ENCODE measurements around the gene AGPAT4.

The AGPAT4 gene

DNA sequence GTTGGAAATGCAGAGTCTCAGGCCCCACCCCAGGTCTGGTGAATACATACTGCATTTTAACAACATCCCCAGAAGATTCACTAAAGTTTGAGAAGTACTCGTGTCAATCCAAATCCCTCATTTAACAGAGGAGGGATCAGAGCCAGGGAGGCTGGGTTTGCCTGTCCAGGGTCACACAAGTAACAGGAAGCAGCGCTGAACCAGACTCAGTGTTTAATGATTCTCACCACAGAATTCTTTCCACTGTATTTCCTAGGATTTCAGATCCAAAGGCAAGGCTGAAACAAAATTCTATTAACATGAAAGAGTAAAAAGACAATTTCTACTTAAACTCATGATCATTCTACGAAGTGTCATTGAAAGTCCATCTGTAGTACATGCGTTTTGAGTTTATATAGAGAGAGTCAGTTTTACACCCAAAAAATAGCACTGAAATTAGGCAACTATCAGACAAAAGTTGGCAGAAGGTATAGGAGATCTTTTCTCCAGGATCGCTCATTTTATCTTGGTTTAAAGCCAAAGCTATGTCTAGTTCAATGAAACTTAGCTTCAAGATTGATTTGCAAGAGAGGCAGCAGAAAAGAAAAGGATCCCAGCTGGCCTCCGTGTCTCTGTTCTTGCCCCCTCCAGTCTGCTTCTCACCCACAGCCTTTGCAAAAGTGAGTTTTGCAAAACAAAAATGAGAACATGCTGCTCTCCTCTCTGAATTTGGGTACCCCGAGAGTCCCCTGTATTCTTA lies 6.0 kb upstream of the AGPAT4 start:
- no peak for DNase-seq

DNA sequence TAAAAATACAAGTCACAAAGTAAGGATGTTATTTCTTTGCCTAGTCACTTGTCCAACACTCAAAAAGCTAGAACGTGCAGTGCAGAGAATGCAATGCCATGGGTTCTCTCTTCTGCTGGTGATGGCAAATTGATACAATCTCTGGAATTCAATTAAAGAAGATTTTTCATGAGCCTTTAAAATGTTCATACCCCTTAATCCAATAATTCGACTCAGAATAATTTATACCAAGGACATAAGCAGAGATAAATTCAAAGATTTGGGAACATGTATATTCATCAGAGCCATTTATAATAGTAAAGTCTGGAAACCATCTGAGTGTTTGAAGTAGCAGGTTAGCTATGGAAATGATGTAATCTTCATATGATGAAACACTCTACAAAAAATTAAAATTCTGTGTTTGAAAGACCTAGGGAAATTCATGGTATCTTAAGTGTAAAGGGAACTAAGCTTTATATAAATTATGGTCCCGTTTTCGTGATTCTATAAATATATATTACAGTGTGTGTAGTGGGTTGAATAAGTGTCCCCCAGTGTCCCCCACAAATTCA lies 2.8 kb upstream of the AGPAT4 start:
- no peak for DNase-seq

DNA sequence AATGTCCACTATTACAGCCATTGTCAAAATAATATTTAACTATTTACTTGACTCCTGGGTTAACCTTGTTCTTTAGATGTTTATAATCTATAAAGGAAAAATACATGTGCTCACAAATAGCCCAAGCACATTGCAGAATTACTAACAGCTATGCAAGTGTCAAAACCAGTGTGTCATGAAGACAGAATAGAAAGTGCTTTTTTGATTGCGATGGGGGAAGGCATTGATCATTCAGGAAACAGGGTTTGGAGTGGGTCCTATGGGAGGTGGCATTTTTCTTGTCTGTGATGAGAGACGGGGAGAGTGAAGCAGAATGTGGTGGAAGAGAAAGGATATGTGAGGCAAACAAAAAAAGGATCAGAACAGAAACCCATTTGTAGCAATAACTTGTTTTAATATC lies 1.0 kb upstream of the AGPAT4 start:
- DNase-seq: no peak

DNA sequence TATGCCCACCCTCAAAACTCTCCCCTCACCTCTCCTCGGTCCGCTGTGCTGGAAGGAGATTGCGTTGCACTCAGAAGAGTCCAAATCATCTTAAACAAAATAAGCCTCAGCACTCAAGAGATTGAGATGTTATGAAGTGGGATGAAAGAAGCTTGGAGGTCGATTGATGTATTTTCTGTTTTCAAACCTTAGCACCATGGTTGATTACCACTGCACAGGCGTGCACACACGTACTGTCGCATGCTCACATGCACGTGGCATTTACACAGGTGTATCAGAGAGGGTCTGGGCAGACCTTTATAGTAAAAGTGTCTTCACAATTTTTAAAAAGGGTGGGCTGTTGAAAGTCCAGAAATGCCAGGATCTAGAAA lies 612 bp upstream of the AGPAT4 start:
- DNase-seq: no peak

DNA sequence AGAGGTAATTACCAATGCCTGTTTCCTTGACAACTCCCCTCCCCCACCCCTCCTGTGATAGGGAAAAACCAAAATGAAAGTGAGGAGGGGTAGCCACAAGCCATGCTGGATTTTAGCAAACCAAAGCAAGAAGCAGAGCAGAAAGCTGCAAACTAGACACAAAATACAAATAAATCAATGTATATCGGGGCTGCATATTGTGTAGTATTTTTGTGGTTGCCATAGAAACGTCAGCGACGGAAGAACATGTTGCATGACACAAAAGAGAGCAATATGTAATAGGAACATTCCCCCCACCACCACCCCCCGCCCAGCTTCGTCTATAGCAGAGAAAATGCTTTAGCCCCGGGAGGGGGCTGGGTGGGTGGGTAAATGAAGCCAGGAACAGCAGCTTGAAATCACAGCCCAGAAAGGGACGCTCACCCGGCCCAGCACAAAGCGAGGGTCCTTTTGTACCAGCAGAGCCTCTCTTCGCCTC lies 548 bp downstream of the AGPAT4 start:
- peak; percentile 76 for DNase-seq

DNA sequence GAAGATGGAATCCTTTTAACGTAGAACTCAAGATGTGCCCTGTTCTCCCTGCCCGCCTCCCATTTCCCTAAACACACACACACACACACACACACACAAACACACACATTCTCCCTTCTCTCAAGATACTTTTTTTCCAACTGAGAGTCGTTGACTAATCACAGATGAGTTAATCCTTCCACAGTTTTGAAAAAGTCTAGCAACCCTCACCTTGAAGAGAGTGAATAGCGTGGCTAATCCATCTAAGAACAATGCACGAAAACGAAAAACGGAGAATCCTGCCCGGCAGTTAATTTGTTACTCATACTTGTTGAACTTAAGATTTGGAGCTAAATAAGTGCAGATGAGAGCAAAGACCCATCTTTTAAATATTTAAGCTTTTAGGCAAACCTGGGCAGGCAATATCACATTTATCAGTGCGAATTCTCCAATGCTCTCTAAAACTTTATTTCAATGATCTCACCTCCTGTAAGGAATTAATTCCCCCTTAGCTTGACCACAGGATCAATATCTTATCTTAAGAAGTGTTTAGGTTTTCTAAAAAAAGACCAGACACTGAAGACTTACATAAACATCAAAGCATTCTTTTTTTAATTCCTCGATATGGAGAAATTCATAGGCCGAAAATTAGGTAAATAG lies 1.1 kb downstream of the AGPAT4 start:
- no peak for DNase-seq

DNA sequence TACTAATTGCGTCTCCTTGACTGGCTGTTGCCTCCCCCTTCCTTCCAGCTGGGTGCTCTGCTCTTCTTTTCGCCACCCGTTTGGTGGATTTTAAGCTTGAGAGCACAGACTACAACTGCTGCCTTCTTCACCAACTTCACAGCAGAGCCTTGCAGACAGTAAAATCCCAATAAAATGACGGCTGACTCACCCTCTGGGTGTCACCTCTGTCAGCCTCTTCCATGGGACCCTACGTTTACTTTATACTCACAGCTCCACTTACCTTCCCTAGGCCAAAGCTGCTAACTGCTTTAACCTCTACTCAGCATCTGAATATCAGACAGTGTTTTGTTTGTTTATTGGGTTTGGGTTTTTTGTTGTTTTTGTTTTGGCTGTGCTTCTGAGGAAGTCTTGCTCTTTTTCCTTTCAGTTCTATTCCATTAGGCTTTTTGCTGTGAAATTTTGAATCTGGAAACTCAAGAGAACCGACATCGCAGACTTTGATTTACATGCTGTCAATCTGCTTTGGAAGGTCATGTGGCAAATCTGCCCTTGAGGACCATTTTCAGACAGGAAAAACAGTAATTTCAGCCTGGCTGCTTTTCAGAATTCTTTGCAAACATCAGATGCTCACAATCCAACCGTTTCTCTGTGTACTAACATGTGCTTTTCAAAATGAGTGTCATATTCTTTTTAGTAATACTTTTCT lies 2.4 kb downstream of the AGPAT4 start:
- DNase-seq: no peak

DNA sequence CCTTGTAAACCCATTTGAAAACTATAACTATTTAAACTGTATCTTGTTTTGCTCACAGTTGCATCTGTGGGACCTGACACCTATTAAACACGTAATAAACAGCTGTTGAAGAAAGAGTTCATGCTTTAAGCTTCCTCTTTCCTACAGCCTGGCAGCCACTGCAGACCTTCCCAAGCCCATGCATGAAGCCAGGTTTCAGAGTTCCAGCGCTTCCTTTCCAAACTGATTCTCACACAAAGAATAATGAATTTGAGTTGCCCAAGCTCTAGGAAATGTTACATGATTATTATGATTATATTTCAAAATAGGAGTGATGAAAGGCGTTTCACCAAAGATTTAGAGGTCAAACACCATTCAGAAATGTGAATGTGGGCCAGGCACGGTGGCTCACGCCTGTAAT lies 3.7 kb downstream of the AGPAT4 start:
- DNase-seq: no peak

DNA sequence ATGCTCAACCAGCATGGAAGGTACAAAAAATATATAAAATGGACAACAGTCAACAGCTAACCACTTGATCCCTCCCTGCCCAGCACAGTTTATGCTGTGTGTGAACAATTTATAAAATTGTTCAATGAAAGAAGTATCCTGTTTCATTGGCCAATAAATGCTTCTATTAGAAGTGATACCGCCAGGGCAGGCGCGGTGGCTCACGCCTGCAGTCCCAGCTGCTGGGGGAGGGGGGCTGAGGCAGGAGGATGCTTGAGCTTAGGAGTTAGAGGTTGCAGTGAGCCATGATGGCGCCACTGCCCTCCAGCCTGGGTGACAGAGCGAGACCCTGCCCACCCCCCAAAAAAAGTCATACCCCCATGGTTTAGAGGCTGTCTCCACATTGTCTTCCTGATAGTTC lies 4.6 kb downstream of the AGPAT4 start:
- no peak for DNase-seq

DNA sequence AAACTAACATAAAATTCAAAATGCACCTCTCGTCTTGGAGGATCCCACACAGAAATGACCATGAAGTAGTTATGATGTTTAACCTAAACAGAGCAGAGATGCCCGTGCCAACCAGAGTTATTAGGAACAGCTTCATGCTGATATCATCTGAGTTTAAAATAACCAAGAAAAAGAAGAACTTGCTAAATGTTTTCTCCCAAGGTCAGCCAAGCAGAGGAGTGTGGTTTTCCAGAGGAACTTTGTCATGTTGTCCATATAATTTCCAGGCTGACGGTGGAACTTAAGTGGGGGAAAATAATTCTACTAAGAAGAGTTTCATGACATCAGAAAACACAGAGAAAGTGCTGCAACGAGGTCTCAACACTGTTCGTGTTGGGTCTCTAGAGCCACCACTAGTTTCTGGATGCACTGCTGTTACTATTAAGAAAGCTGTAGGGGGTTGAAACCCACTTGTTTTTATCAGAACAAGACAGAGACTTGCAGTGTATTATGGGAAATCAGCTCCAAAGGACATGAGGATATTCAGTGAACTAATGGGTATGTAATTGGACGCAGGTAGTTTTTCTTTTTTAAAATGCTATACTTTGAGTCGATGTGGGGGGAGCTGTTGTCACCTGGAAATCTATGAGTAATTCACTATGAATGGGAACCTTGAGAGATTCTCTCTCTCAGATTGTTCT lies 5.2 kb downstream of the AGPAT4 start:
- DNase-seq: no peak

DNA sequence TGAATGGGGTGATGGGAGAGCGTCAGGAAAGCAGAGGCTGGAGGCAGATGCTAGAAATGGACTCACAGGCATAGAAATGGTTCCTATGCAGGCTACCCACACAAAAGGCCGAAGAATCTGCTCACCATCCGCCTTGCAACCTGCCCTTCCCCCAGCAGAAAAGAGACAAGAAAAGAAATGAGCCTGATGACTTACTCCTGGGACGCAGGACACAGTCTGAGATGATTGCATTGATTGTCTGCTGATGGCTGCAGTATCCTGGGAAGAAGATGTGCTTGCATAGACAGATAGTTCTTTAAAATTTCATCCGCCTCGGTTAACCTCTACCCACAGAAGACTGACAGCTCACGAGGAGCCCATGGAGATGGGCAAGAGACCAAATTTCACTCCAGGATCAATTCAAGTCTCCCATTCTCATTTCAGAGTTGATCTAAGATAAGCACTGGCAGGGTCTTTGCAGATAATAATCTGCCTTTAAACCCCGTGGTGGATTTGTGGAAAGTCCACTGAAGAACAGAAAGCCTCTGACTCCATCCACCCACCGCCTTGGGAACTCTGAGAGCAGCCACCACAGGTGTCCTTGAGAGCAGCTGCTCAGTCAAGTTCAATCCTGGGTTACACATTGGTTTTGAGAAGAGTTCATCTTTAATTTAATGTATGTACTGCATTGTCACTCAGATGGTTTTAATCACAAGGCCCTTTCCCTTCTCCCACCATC lies 7.2 kb downstream of the AGPAT4 start:
- DNase-seq: no peak

DNA sequence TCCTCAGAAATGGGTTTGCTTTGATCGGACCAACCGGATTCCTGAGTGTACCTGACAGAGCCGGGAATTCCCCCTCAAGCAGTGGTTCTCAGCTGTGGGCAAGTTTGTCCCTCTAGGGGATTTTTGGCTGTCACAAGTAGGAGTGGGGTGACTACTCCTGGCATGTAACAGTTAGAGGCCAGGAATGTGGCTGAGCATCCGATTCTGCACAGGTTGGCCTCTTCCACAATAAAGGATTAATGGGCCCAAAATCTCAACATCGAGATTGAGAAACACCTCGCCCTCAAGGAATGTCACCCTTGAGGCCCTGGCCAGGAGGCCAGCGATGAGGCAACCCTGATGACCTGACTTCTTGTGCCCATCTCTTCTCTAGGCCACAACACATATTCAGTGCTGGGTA lies 7.9 kb downstream of the AGPAT4 start:
- DNase-seq: no peak

DNA sequence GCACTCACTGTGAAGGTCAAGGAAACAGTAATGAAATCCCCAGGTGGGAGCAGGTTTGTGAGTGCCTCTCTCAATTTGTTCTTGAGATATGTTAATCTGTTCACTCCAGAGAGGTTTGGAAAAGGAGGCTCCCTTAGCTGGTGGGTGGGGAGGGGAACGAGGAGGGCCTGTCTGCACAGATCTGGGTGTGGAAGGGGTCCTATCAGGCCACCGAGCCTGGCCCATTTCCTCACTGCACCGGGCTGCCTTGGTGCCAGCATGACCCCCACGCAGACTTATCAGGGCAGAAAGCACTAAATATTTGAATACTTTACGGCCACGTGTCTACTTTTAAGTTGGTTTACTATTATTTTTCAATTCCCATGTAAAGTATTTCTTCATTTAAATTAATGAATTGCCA lies 8.3 kb downstream of the AGPAT4 start:
- DNase-seq: no peak

DNA sequence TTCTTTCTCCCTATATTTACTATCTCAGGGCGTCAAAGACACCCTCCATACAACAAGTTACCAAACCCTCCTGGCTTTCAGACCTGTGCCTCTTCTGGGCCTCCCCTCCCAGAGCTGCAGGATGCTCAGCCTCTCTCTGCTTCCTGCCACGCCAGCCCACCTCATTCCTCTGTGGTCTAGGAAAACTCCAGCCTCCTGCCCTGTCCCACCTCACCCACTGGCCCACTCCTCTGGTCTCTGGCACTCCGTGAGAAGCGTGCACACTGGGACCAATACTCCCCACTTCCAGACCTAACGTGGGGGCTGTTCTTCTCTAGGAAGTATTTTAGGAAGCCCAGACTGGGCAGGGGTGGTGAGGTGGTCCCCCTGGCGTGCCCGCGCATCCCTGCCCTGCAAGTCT lies 9.7 kb downstream of the AGPAT4 start:
- no peak for DNase-seq

DNA sequence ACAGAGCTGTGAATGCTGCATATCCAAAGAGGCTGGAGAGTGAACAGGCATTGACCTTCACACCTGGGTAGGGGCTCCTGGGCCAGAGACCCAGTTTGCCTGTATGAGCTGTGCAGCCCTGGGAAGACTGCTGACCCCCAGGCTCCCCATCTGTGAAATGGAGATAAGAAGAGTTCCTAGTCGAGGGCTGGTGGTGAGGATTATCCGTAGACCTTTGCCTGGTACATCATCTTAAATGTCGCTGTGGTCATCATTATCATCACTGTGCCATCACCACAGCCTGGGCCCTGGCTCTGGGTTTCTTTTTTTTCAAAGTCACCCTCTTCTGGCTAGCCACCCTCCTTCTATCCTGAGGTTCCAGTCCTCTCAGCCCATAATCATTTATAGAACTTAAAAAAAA lies 12.0 kb downstream of the AGPAT4 start:
- no peak for DNase-seq

DNA sequence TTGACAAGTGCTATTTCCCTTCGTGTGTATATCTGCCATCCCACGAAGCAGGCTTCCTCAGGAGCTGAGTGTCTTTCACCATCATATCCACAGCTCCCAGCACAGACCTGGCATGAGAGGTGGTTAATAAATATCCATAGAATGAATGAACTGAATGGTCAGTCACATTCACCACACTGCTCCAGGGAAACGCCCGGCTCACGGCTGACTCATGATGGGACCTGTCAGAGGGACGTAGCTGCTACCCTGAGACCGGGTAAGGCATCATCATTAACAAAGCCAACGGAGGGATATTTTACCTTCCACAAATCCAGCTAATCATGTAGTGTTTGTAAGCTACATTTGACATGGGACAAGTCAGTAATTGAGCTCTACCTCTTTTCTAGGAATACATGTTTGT lies 12.5 kb downstream of the AGPAT4 start:
- no peak for DNase-seq

DNA sequence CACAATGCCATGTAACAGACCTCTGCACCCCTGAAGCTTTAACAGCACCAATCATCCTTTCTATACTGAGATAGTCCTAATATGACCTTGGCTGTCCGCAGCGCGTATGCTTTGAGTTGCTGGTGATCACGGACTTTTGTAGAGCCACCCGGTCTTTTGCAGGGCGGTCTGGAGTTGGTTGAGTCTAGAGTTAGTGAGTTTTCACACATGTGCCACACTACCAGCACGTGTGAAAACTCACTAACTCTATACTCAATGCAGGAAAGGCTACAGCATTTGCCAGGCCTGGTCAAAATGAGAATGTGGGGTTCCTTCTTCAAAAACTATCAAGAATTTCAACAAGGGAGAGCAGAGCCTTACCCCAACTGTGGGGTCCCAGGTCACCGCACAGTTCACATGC lies 14.6 kb downstream of the AGPAT4 start:
- DNase-seq: no peak

DNA sequence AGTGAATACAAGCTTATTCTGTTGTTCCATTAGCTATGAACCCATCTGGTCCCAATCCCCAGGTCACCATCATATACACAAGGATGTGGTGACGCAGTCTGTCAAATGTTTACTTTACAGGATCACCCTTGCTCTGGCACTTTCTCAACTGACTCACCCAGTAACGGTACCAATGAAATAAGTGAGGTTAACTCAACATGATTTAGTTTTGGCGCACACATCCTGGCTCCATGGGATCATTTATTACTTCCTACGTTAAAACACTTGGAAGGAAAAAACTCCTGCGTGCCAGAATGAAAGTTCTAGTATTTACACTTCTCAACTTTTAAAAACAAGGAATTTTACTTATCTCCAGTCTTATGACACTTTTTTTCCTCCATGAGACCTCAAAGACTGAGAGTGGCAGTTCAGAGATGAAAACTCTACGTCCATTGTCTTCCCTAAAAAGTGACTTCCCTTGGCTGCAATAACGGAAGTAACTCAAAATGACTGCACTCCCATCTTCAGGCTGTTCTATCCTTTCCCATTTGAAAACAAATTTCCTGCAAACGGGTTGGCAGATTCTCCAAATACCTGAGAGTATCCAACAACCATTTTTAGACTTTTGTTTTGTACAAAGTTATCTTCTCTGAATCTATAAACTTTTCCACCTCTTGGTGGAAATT lies 15.9 kb downstream of the AGPAT4 start:
- DNase-seq: no peak

DNA sequence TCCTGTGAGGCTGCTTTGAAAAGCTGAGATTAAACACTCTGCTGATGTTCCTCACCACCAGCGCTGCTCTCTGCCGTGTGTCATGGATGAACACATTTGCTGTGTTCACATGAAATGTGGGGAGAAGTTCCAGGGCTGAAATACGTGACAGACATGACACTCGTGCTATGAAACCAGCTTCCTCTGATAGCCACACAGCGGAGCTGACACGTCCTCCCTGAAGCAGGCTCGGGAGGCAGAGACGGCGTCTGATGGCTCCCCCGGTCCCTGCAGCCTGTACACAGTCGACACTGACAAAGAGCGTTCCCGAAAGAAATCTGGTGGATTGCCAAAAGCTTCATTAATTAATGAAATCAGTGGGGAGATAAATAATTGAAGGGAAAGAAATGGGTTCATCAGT lies 17.5 kb downstream of the AGPAT4 start:
- no peak for DNase-seq

DNA sequence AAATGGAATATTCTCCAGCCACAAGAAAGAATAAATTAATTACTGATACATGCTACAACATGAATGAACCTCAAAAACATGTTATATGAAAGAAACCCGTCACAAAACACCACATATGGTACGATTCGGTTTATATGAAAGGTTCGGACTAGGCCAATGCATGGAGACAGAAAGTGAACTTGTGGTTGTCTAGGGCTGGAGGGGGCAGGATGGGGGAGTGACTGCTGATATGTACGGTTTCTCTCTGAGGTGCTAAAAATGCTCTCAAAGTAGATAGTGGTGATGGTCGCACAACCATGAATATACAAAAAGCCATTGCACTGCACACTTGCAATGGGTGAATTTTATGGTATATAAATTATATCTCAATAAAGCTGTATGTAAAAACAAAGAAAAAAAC lies 18.3 kb downstream of the AGPAT4 start:
- DNase-seq: no peak

DNA sequence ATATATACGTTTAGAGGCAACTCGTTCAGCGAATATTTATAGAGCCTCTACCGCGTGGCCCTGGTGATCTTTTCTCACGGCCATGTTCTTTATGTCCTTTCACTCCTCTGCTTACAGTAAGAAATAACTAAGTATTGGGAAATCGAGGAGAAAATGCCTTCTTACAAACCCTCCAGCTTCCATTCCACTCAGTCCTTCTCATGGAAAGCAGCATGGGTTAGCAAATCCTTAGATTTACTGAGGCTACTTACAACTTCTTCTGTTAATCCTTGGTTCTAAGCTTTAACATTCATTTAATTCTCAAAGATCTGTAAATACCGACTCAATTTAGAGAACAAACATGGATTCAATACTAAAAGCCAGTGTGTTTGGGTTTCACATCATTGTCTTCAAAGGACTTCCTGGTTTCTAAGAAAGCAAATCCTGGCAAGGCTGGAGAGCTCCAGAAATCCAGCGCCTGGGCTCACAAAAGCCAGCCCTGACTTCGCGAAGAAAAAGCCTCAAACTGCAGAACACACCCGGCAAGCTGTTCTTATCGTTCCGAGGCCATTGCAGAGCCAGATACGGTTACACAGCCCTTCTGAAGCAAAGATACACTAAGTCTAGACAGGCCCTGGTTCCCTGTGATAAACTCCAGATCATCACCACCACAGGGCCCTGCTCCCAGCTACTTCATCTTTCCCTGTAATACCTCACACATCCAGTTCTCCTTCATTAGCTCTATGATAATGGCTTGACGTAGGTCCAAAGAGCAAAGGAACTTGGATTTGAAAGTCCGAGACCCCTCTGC lies 19.2 kb downstream of the AGPAT4 start:
- DNase-seq: no peak

DNA sequence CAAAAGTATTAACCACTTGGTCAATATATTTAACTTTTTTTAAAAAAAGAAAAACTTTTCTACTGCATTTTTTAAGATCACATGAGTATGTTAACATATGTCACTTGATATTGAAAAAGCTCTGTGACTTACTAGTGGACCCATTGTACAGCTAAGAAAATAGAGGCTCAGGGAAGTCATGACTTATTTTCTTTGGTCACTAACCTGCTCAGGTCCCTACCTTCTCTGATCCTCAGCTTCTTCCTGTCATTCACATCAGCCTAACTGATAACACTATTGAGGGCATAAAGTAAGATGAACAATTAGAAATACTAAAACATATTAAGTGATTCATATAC lies 19.8 kb downstream of the AGPAT4 start:
- no peak for DNase-seq

All from NCI-H1092 (cell line).